ENCODE measurements around the gene CCNT1. TPM values are rescaled to one million over a fixed set of nuclear protein-coding genes. Genes with fewer than 3 reads are reported as not detected.
"Not testable (repeated sequence)": the region's sequence is repeated elsewhere in the genome, so short reads cannot be mapped to it uniquely, and the experiment has no call there.

CCNT1 gene
- total and polyA plus RNA-seq, 2 of the 13 experiments (the other 11 are each of a cell fraction or from before 2014, with no cell fraction given): 18.0 to 28.2 TPM

- H3K4me2 ChIP-seq (ENCODE audit: low read depth, low read length): no peak overlapping the region
- intact Hi-C loops (cut with micrococcal nuclease; ENCODE audit: unreplicated experiment) (loop anchor here (1.0 kb wide), 1 partner anchor 12 kb away; no protein-coding TSS in a partner anchor), in situ Hi-C loops (cut with HindIII; ENCODE audit: extremely low pct_ligation_motif_present, low pct_unique_long_range_greater_than_20kb) (no loop called here)
- BruUV-seq (replicated peaks): no TSS peak
- no peak for DNase-seq (ENCODE audit: low spot score)
- no peak for FAIRE-seq
- no peak overlapping the region for H3K9ac ChIP-seq (ENCODE audit: insufficient read depth, low read depth, low read length)
- H3K36me3 ChIP-seq (replicated peaks in 1 of 2; ENCODE audit: control insufficient read depth in 1 of 2, insufficient read depth in 2 of 2, low read length in 2 of 2): peaks cover 2 to 9% of the 10 kb centered on the region in 2 experiments; a peak in 3 of 5 replicates
- POLR2A ChIA-PET: no interaction called here
- peaks cover 30% of the 10 kb centered on the region for H3K4me1 ChIP-seq (ENCODE audit: insufficient read depth, low read length)
- peaks cover 34% of the 10 kb centered on the region for H4K20me1 ChIP-seq (ENCODE audit: insufficient read depth, low read length)
- WGBS (ENCODE audit: low lambda C conversion rate): 96% methylated on average over 10 of the region's 10 CpGs
- peaks cover 79% of the 10 kb centered on the region for H3K79me2 ChIP-seq (ENCODE audit: insufficient read depth, low read length)
- CTCF ChIA-PET (ENCODE audit: low intra/inter-chr PET ratio, low total read pairs): no interaction called here
- peaks cover 0 to 4% of the 10 kb centered on the region in 2 experiments; a peak in 1 of 5 replicates for H3K27me3 ChIP-seq (ENCODE audit: control insufficient read depth in 1 of 2, insufficient read depth in 2 of 2, low read length in 2 of 2)
- no peaks in the 10 kb centered on the region for H3K9me3 ChIP-seq (ENCODE audit: low read length)
- no peak overlapping the region for H3K27ac ChIP-seq (ENCODE audit: extremely low read length, insufficient read depth, low read length)
- ATAC-seq: no peak
- no peak overlapping the region for H2AFZ ChIP-seq (ENCODE audit: low read length)
- TF ChIP-seq EHMT2 (IDR thresholded peaks at IDR 0.05; ENCODE audit: borderline replicate concordance, low read depth, low read length) (no peak), ZNF430 (CRISPR knock-in tag; IDR thresholded peaks at IDR 0.05) (no peak)
- H3K4me3 ChIP-seq (replicated peaks in 1 of 3; ENCODE audit: insufficient read depth in 1 of 3, low read depth in 2 of 3, low read length in 3 of 3): no peak overlapping the region
Measured at GRCh38 chr12:48712209-48712608, 4.3 kb downstream of the CCNT1 start.

GRCh38 chr12:48698822-48699221 is 17.7 kb downstream of the CCNT1 start:
- WGBS (ENCODE audit: low lambda C conversion rate): 97% methylated on average over 7 of the region's 7 CpGs
- H3K27me3 ChIP-seq (ENCODE audit: control insufficient read depth in 1 of 2, insufficient read depth in 2 of 2, low read length in 2 of 2); H3K9ac ChIP-seq (ENCODE audit: insufficient read depth, low read depth, low read length); in situ Hi-C loops (cut with HindIII; ENCODE audit: extremely low pct_ligation_motif_present, low pct_unique_long_range_greater_than_20kb); POLR2A ChIA-PET; CTCF ChIA-PET (ENCODE audit: low intra/inter-chr PET ratio, low total read pairs); DNase-seq (ENCODE audit: low spot score); H3K9me3 ChIP-seq (ENCODE audit: low read length); H2AFZ ChIP-seq (ENCODE audit: low read length); H3K79me2 ChIP-seq (ENCODE audit: insufficient read depth, low read length); H3K27ac ChIP-seq (ENCODE audit: extremely low read length, insufficient read depth, low read length); H3K4me2 ChIP-seq (ENCODE audit: low read depth, low read length); ATAC-seq; H3K4me3 ChIP-seq (replicated peaks in 1 of 3; ENCODE audit: insufficient read depth in 1 of 3, low read depth in 2 of 3, low read length in 3 of 3); intact Hi-C loops (cut with micrococcal nuclease; ENCODE audit: unreplicated experiment); H4K20me1 ChIP-seq (ENCODE audit: insufficient read depth, low read length); FAIRE-seq: not testable (repeated sequence)
- TSS peak; percentile 28 for BruUV-seq (replicated peaks)
- Histone ChIP-seq H3K36me3 (replicated peaks in 1 of 2; ENCODE audit: control insufficient read depth in 1 of 2, insufficient read depth in 2 of 2, low read length in 2 of 2) (peaks cover 16 to 51% of the 10 kb centered on the region in 2 experiments), H3K4me1 (ENCODE audit: insufficient read depth, low read length) (peaks cover 14% of the 10 kb centered on the region)
